MM.1S (cell line): ENCODE measurements around the gene CERKL.

Source experiments
- DNase-seq: peaks from one replicate; pipeline ENCODE4 v3.0.0-alpha.2; 2015
- H2AFZ ChIP-seq: fragments of 300-600 bp; sonication (generic); 2 replicates; pipeline ENCODE4 v1.6.0; 2016; ENCODE audit warnings: antibody characterized with exemption, low read length
- H3F3A ChIP-seq: fragments of 300-600 bp; sonication (generic); 2 replicates; pipeline ENCODE4 v1.6.1; 2016; ENCODE audit warnings: mild to moderate bottlenecking, antibody characterized with exemption, low read length, moderate library complexity, mixed read lengths; ENCODE audit not compliant: insufficient read depth
- H3K27ac ChIP-seq: fragments of 300-600 bp; sonication (generic); 2 replicates; pipeline ENCODE4 v1.5.1; 2016; ENCODE audit warnings: mild to moderate bottlenecking, low read length
- H3K27me3 ChIP-seq: fragments of 300-600 bp; sonication (generic); replicated peaks from 2 replicates; pipeline ENCODE4 v1.6.0; 2016; ENCODE audit warnings: low read length; ENCODE audit not compliant: insufficient read depth
- H3K36me3 ChIP-seq: fragments of 300-600 bp; sonication (generic); replicated peaks from 2 replicates; pipeline ENCODE4 v1.6.1; 2016; ENCODE audit warnings: mild to moderate bottlenecking, low read length, mixed read lengths; ENCODE audit not compliant: insufficient read depth
- H3K4me1 ChIP-seq: fragments of 300-600 bp; sonication (generic); 2 replicates; pipeline ENCODE4 v1.6.1; 2016; ENCODE audit warnings: low read length, mixed read lengths
- H3K4me2 ChIP-seq: fragments of 300-600 bp; sonication (generic); 2 replicates; pipeline ENCODE4 v1.6.0; 2016; ENCODE audit warnings: low read depth, low read length
- H3K4me3 ChIP-seq: fragments of 300-600 bp; sonication (generic); 2 replicates; pipeline ENCODE4 v1.5.1; 2016; ENCODE audit warnings: low read length, mixed read lengths
- H3K79me2 ChIP-seq: fragments of 300-600 bp; sonication (generic); 2 replicates; pipeline ENCODE4 v1.6.1; 2016; ENCODE audit warnings: mixed run types, low read length, mixed read lengths
- H3K9ac ChIP-seq: fragments of 300-600 bp; sonication (generic); 2 replicates; pipeline ENCODE4 v1.6.1; 2016; ENCODE audit warnings: low read length, mixed read lengths
- H3K9me2 ChIP-seq: fragments of 300-600 bp; sonication (generic); replicated peaks from 2 replicates; pipeline ENCODE4 v1.6.1; 2016; ENCODE audit warnings: mild to moderate bottlenecking, low read length, mixed read lengths; ENCODE audit not compliant: insufficient read depth
- H3K9me3 ChIP-seq: fragments of 300-600 bp; sonication (generic); replicated peaks from 2 replicates; pipeline ENCODE4 v1.6.1; 2016; ENCODE audit warnings: mild to moderate bottlenecking, low read length, mixed read lengths; ENCODE audit not compliant: insufficient read depth
- H4K20me1 ChIP-seq: fragments of 300-600 bp; sonication (generic); 2 replicates; pipeline ENCODE4 v1.6.1; 2016; ENCODE audit warnings: mild to moderate bottlenecking, low read length, moderate library complexity, mixed read lengths; ENCODE audit not compliant: insufficient read depth
- CTCF ChIP-seq: fragments of 300-600 bp; sonication (generic); IDR thresholded peaks from 2 replicates; pipeline ENCODE4 v1.5.1; 2016; ENCODE audit warnings: antibody characterized with exemption, low read length, mixed read lengths
- EZH2 ChIP-seq: fragments of 300-600 bp; sonication (generic); optimal IDR thresholded peaks from 2 replicates; pipeline ENCODE3; 2017; ENCODE audit warnings: low read depth, mild to moderate bottlenecking, antibody characterized with exemption, low read length, mixed read lengths
- EZH2phosphoT487 ChIP-seq: fragments of 300-600 bp; sonication (generic); IDR thresholded peaks from 2 replicates; pipeline ENCODE4 v1.6.1; 2018; ENCODE audit warnings: antibody characterized with exemption, low read length

The CERKL gene

GRCh38 chr2:181546086-181546485, 110.8 kb downstream of the CERKL start:
- Histone ChIP-seq H3K79me2 (no peaks in the 10 kb centered on the region), H3K9me2 (no peaks in the 10 kb centered on the region), H3K4me1 (no peaks in the 10 kb centered on the region), H3K4me2 (no peak overlapping the region), H3K9me3 (no peaks in the 10 kb centered on the region), H3F3A (no peaks in the 10 kb centered on the region), H3K27ac (no peak overlapping the region), H3K9ac (no peak overlapping the region), H3K27me3 (no peaks in the 10 kb centered on the region), H2AFZ (no peak overlapping the region), H3K36me3 (no peaks in the 10 kb centered on the region), H3K4me3 (no peak overlapping the region), H4K20me1 (no peaks in the 10 kb centered on the region)
- no peak for DNase-seq
- TF ChIP-seq CTCF = no peak

GRCh38 chr2:181542170-181542569, 114.7 kb downstream of the CERKL start:
- no peak overlapping the region for H2AFZ ChIP-seq
- no peaks in the 10 kb centered on the region for H3F3A ChIP-seq
- no peak overlapping the region for H3K27ac ChIP-seq
- DNase-seq = no peak
- TF ChIP-seq CTCF (no peak), EZH2 (no peak), EZH2phosphoT487 (no peak)
- no peaks in the 10 kb centered on the region for H3K4me1 ChIP-seq
- no peak overlapping the region for H3K9ac ChIP-seq
- H4K20me1 ChIP-seq = no peaks in the 10 kb centered on the region
- H3K36me3 ChIP-seq = peaks cover 10% of the 10 kb centered on the region; the same call in 1 of the 2 replicates
- no peak overlapping the region for H3K4me3 ChIP-seq
- H3K27me3 ChIP-seq = no peaks in the 10 kb centered on the region
- H3K9me2 ChIP-seq = no peaks in the 10 kb centered on the region
- no peaks in the 10 kb centered on the region for H3K79me2 ChIP-seq
- no peaks in the 10 kb centered on the region for H3K9me3 ChIP-seq
- H3K4me2 ChIP-seq = no peak overlapping the region

GRCh38 chr2:181540421-181540820, 116.5 kb downstream of the CERKL start:
- no peak for DNase-seq
- no peak for TF ChIP-seq CTCF
- no peak for TF ChIP-seq EZH2
- no peak for TF ChIP-seq EZH2phosphoT487
- no peaks in the 10 kb centered on the region for H3F3A ChIP-seq
- H3K27ac ChIP-seq = no peak overlapping the region
- H3K27me3 ChIP-seq = no peaks in the 10 kb centered on the region
- no peak overlapping the region for H2AFZ ChIP-seq
- H3K9me2 ChIP-seq = no peaks in the 10 kb centered on the region
- H4K20me1 ChIP-seq = no peaks in the 10 kb centered on the region
- no peak overlapping the region for H3K4me2 ChIP-seq
- no peak overlapping the region for H3K4me3 ChIP-seq
- H3K36me3 ChIP-seq = peaks cover 12% of the 10 kb centered on the region; the same call in 1 of the 2 replicates
- H3K79me2 ChIP-seq = no peaks in the 10 kb centered on the region
- no peaks in the 10 kb centered on the region for H3K9me3 ChIP-seq
- no peaks in the 10 kb centered on the region for H3K4me1 ChIP-seq
- H3K9ac ChIP-seq = no peak overlapping the region
